C1 segment of cervical spinal cord (tissue), 14 donors: ENCODE data around the gene RPL22L1.
"Not testable (repeated sequence)": the region's sequence is repeated elsewhere in the genome, so short reads cannot be mapped to it uniquely, and the experiment has no call there.

Experiments used
- DNase-seq, 14 donors: peaks; one replicate each; lab custom pipeline; 2025; lab: John Stamatoyannopoulos, UW

Gene RPL22L1

GRCh38 chr3:170869645-170870593, at the start of gene RPL22L1:
Gene RPL22L1 (minus strand): TSS chr3:170870195. CDS start chr3:170870167, 28 bp downstream.
- DNase-seq, result no peak

GRCh38 chr3:170918715-170919114, 48.7 kb upstream of the RPL22L1 start:
- no peak for DNase-seq

- DNase-seq, result no peak
Measured at GRCh38 chr3:170914690-170915089, 44.7 kb upstream of the RPL22L1 start.

- DNase-seq, result no peak
Measured at GRCh38 chr3:170914212-170914611, 44.2 kb upstream of the RPL22L1 start.

- no peak for DNase-seq
Measured at GRCh38 chr3:170911051-170911450, 41.1 kb upstream of the RPL22L1 start.

- DNase-seq, result no peak
Measured at GRCh38 chr3:170910542-170910941, 40.5 kb upstream of the RPL22L1 start.

GRCh38 chr3:170909129-170909903, 39.3 kb upstream of the RPL22L1 start:
- DNase-seq, result peak in 1 of 14 donors; percentile 15

GRCh38 chr3:170908235-170909116, 38.5 kb upstream of the RPL22L1 start, which contains the start of gene EIF5A2:
Gene EIF5A2 (minus strand): TSS chr3:170908637. CDS start chr3:170907806, 831 bp downstream.
- DNase-seq, result peak; percentile 20 to 92 (median 78)

GRCh38 chr3:170907637-170908234, 37.7 kb upstream of the RPL22L1 start:
- peak in 1 of 14 donors; percentile 31 for DNase-seq

- no peak for DNase-seq
Measured at GRCh38 chr3:170905862-170906261, 35.9 kb upstream of the RPL22L1 start.

GRCh38 chr3:170903123-170903522, 33.1 kb upstream of the RPL22L1 start:
- no peak for DNase-seq

GRCh38 chr3:170899455-170899854, 29.5 kb upstream of the RPL22L1 start:
- no peak for DNase-seq

- DNase-seq, result no peak
Measured at GRCh38 chr3:170897978-170898377, 28.0 kb upstream of the RPL22L1 start.

- DNase-seq, result not testable (repeated sequence)
Measured at GRCh38 chr3:170897199-170897598, 27.2 kb upstream of the RPL22L1 start.

GRCh38 chr3:170896781-170897180, 26.8 kb upstream of the RPL22L1 start:
- DNase-seq, result no peak

- DNase-seq, result not testable (repeated sequence)
Measured at GRCh38 chr3:170896333-170896732, 26.3 kb upstream of the RPL22L1 start.

GRCh38 chr3:170893895-170894294, 23.9 kb upstream of the RPL22L1 start:
- DNase-seq, result no peak

- no peak for DNase-seq
Measured at GRCh38 chr3:170889630-170890029, 19.6 kb upstream of the RPL22L1 start.

GRCh38 chr3:170889132-170889531, 19.1 kb upstream of the RPL22L1 start:
- no peak for DNase-seq

GRCh38 chr3:170884109-170884930, 14.3 kb upstream of the RPL22L1 start:
- DNase-seq, result not testable (repeated sequence)
